NCI-H2081 treated with DMSO at 0.1 percent for 48 hours (cell line): ENCODE measurements around the gene BABAM2.
"Not testable (repeated sequence)": the region's sequence is repeated elsewhere in the genome, so short reads cannot be mapped to it uniquely, and the experiment has no call there.

Experiments
- DNase-seq: peaks from one replicate; lab custom pipeline; 2025; lab: John Stamatoyannopoulos, UW

Gene BABAM2

DNA sequence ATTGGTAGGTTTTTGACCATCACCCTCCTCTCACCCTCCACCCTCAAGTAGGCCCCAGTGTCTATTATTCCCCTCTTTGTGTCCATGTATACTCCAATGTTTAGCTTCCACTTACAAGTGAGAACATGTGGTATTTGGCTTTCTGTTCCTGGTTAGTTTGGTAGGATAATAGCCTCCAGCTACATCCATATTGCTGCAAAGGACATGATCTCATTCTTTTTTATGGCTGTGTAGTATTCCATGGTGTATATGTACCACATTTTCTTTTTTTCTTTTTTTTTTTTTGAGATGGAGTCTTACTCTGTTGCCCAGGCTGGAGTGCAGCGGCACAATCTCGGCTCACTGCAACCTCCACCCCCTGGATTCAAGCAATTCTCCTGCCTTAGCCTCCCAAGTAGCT lies 88.2 kb downstream of the BABAM2 start:
- not testable (repeated sequence) for DNase-seq

- DNase-seq, result no peak
These were observed 89.7 kb downstream of the BABAM2 start for GRCh38 chr2:27980242-27980641.

DNA sequence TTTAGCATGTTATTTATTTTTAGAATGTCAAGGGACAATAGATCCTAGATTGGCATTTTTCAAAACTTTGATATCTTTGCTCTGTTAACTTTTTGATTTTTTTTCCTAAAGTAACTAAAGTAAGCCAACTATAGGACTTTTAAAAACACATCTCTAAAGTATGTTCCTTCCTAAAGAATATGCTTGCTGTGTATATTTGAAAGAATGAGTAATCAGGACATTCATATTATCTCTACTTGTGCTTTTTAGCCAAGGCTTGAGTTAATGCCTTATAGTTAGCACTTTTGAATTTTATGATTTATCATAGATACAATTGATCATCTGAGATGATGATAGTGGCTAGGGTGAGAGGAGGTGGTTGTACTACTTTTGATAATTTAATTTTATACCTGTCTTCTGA lies 93.6 kb downstream of the BABAM2 start:
- DNase-seq, result no peak

GRCh38 chr2:27988306-27988705 lies 97.8 kb downstream of the BABAM2 start:
- no peak for DNase-seq

GRCh38 chr2:27988718-27989117 lies 98.2 kb downstream of the BABAM2 start:
- DNase-seq, result no peak

DNA sequence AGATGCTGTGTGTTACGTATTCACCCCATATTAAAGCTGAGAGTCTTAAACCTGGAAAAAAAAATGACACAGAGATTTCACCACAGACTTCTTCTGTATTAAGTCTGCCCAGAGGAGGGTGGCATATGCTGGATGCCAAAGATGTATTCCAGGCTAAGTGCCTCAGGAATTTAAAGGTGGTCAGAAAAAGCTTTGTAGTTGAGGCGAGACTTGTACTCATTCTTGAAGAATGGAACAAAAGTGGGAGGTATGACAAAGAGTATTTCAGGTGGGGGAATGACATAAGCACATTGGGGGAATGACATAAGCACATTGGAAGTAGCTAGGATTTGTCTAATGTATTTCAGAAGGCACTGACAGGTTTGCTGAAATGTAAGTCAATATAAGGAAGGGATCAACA lies 98.6 kb downstream of the BABAM2 start:
- DNase-seq, result no peak

DNA sequence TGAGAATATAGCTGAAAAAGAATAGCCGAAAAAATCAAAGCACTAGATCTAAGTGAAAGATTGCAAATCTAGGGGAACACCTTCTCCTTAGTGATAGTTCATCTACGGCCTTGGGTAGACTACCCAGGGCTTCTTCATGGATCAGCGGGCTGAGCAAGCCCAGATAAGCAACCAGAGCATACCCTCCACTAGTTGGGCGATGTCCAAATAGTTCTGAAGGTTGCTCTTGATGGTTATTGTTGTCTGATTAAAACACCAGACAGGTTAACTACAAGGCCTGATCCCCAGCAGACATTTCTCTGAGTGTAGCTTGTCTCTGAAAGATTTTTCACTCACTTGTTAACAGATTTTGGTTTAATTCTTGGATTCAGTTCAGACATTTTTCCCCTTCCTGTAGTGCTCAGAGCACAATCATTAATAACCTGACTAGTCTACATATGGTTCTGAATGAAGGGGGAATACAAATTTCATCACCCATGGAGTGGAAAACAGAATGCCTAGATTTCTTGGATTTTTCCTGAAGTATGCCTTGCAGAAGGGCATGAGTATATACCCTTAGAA lies 99.6 kb downstream of the BABAM2 start:
- DNase-seq, result no peak

GRCh38 chr2:27991146-27991545 lies 100.6 kb downstream of the BABAM2 start:
- no peak for DNase-seq

DNA sequence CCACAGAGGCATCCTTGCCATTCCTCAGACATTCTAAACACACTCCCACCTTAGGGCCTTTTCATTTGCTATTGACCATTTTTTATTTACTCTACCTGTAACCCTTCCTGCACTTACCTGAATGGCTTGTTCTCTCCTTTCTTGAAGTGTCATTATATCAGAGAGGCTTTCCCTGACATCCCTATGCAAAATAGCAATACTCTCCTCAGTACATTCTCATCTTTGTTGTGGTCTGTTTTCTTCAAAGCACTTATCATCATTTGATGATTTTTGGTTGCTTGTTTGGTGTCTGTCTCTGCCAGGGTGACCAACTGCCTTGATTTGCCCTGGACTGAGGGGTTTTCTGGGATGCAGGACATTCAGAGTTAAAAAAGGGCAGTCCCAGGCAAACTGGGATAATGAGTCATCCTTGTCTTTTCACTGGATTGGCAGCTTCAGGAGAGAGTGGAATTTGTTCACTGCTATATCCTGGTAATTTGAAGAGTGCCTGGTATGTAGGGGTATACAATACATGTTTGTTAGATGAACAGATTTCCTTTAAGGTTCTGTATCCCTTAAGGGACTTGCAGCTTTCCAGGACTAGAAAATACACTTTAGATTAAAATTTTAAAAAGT lies 102.4 kb downstream of the BABAM2 start:
- DNase-seq, result no peak

- DNase-seq, result no peak
These were observed 102.9 kb downstream of the BABAM2 start for GRCh38 chr2:27993402-27993787.

DNA sequence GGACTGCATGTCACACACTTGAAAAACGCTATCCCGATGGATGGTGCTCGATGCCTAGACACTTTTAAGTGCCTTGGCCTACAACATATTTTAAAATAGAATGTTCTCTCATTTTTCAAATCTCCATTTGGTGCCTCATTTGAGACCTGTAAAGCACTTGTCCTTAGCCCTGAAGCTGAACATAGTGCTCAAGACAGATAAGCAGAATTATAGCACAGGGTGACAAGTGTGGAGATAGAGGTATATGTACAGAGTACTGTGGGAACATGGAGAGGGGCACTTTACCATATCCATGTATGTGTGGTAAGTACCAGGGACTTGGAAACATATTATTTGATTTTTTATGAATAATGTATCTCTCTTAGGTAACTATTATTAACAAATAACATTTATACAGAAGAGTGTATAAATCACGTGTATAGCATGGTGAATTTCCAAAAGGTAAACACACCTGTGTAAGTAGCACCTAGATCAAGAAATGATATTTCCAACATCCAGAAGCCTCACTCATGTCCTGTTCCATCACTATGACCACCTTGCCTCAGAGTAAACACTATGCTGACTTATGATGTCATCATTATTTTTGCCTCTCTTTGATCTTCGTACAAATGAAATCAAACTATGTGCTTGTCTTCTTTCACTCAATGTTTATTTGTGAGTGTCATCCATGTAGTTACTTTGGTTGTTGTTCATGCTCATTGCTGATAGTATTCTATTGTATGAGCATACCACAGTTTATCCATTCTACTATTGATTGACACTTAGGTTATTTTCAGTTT lies 103.6 kb downstream of the BABAM2 start:
- no peak for DNase-seq

DNA sequence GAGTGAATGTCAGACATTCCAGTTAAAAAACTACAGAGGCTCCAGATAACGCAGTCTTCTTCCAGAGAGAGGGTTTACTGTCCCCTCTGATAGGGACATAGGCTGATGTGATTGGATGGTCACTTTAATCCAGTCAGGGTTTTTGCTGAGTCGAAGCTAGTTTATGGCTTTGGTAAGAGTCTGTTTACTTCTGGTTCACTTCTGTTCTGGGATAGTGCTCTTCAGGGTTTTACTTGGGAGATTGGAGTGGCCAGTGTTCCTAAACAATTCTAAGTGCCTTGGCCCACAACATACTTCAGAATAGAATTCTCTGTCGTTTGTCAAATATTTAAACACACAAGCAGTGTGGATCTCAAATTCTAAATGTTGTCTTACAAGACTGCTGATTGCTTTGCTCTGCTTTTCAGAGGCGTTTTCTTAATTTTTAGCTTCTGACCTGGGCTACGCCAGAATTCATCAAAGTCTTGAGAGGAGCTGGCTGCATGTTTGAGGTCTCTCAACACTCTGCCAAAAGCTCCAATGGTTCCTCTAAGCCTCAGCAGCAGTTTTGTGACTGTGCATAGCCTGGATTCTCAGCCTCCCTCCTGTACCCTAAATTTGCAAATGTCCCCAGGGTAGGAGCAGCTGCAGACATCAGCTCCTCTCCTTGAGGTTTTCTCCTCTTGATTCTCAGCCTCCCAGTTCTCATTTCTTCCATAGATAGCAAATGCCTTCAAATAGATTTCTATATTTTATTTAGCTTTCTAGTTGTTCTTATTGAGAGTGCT lies 105.8 kb downstream of the BABAM2 start:
- no peak for DNase-seq

DNA sequence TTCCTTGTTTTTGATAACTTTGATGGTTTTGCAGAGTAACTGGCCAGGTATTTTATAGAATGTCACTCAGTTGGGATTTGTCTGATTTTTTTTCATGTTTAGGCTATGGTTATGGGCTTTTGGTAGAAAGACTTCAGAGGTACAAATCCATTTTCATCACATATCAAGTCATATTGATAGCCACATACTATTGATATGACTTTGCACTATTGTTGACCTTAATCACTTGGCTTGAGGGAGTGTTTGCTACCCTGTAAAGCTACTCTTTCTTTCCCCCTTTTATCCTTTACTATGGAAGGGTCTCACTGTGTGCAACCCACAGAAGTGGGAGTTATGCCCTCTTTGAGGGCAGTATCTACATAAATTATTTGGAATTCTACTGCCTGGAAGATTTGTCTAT lies 109.8 kb downstream of the BABAM2 start:
- no peak for DNase-seq

DNA sequence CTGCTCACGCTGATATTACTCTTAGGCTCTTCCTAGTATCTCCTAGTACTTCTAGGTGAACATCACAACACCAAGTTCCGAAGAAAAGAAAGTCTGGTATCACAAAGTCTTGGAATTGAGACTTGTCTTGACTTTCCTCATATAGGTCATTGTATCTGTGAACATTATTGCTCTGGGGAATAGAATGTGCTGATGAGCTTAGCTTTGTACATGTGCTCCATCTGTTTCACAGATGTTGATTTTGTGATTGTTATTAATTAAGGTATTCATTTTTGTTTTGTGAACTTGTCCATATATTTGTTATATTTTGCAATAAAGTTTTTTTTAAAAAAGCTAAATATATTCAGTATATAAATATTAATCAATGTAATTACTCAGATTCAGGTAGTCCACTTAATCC lies 111.7 kb downstream of the BABAM2 start:
- no peak for DNase-seq

GRCh38 chr2:28004086-28004485 lies 113.6 kb downstream of the BABAM2 start:
- DNase-seq, result no peak

- DNase-seq, result peak; percentile 2
These were observed 119.2 kb downstream of the BABAM2 start for GRCh38 chr2:28009732-28010131.

- DNase-seq, result no peak
These were observed 120.8 kb downstream of the BABAM2 start for GRCh38 chr2:28011322-28011737.

- not testable (repeated sequence) for DNase-seq
These were observed 127.9 kb downstream of the BABAM2 start for GRCh38 chr2:28018474-28018873.

DNA sequence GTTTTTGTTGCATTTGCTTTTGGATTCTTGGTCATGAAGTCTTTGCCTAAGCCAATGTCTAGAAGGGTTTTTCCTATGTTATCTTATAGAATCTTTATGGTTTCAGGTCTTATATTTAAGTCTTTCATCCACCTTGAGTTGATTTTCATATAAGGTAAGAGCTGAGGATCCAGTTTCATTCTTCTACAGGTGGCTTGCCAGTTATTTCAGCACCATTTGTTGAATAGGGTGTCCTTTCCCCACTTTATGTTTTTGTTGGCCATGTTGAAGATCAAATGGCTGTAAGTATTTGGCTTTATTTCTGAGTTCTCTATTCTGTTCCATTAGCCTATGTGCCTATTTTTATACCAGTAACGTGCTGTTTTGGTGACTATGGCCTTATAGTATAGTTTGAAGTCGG lies 129.0 kb downstream of the BABAM2 start:
- not testable (repeated sequence) for DNase-seq

- DNase-seq, result peak; percentile 6
These were observed 131.4 kb downstream of the BABAM2 start for GRCh38 chr2:28021898-28022297.

GRCh38 chr2:28025123-28025522 lies 134.6 kb downstream of the BABAM2 start:
- no peak for DNase-seq

GRCh38 chr2:28026230-28026629 lies 135.7 kb downstream of the BABAM2 start:
- not testable (repeated sequence) for DNase-seq

- DNase-seq, result no peak
These were observed 137.5 kb downstream of the BABAM2 start for GRCh38 chr2:28028025-28028424.
